GM12875 (cell line): ENCODE measurements around the gene SHISA9.

Experiments
- H3K4me3 ChIP-seq: one replicate; pipeline ENCODE4 v1.5.1; 2011; ENCODE audit warnings: low read depth, low read length, control low read depth
- CTCF ChIP-seq: IDR thresholded peaks from 2 replicates; pipeline ENCODE4 v1.5.1; 2011; ENCODE audit warnings: low read depth, mild to moderate bottlenecking, control low read depth, inconsistent platforms, low read length, moderate library complexity, borderline replicate concordance; ENCODE audit not compliant: insufficient read depth

The SHISA9 gene

GRCh38 chr16:13223666-13224065 lies 322.3 kb downstream of the SHISA9 start:
- TF ChIP-seq CTCF = no peak
- no peak overlapping the region for H3K4me3 ChIP-seq

- H3K4me3 ChIP-seq = no peak overlapping the region
- TF ChIP-seq CTCF = no peak
Measured at GRCh38 chr16:13229039-13229438, 327.6 kb downstream of the SHISA9 start.

DNA sequence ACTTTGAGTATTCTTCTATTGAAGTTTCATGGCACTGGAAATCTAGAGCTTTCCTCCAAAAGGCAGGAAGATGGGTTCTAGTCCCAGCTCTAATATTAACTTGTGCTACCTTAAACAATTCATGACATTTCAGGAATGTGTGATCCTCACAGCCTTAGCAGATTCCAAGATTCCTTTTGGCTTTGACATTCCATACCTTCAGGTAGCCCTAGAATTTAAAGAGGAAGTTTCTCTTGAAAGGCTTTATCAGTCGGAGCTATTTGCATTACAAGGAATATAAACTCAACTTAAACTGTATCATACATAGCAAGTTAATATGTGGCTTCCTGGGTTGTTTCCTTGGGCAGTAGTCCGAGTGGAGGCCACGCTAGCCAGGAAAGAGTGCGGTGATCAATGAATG lies 330.0 kb downstream of the SHISA9 start:
- no peak for TF ChIP-seq CTCF
- H3K4me3 ChIP-seq = no peak overlapping the region

DNA sequence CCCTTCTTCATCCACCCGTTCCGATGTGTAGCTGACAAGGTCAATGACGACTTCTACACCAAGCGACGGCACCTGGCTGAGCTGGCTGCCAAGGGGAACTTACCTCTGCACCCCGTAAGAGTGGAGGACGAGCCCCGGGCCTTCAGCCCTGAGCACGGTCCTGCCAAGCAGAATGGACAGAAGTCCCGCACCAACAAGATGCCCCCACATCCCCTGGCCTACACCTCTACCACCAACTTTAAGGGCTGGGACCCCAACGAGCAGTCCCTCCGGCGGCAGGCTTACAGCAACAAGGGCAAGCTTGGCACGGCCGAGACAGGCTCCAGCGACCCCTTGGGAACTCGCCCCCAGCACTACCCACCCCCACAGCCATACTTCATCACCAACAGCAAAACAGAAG lies 333.6 kb downstream of the SHISA9 start:
- TF ChIP-seq CTCF = no peak
- H3K4me3 ChIP-seq = no peak overlapping the region

DNA sequence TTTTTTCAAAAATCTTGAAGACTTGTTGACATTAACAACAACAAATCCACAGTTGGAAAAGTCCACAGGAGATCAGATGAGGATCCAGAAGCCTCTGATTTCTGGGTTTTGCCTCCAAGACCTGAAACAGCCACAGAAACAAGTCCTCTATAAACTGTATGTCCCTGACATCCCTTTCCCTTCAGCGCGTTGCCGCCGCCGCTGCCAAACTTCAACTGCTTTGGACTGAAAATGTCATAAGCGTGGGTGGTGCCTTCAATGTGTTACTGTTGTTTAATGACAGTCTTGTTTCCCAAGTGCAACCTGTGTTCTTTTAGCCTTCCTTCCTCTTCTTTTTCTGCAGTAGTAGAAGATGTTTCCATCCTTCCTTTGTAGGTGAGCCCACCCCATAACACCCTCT lies 334.9 kb downstream of the SHISA9 start:
- TF ChIP-seq CTCF = no peak
- no peak overlapping the region for H3K4me3 ChIP-seq

- H3K4me3 ChIP-seq = no peak overlapping the region
- no peak for TF ChIP-seq CTCF
Measured at GRCh38 chr16:13238182-13238581, 336.8 kb downstream of the SHISA9 start.

GRCh38 chr16:13242201-13242600 lies 340.8 kb downstream of the SHISA9 start:
- H3K4me3 ChIP-seq = no peak overlapping the region
- no peak for TF ChIP-seq CTCF
